NK-92 (cell line): ENCODE measurements around the gene MAJIN.

Experiments used
- DNase-seq: peaks from one replicate; lab custom pipeline; 2025; ENCODE audit not compliant: unreplicated experiment; lab: John Stamatoyannopoulos, UW

Gene MAJIN

DNA sequence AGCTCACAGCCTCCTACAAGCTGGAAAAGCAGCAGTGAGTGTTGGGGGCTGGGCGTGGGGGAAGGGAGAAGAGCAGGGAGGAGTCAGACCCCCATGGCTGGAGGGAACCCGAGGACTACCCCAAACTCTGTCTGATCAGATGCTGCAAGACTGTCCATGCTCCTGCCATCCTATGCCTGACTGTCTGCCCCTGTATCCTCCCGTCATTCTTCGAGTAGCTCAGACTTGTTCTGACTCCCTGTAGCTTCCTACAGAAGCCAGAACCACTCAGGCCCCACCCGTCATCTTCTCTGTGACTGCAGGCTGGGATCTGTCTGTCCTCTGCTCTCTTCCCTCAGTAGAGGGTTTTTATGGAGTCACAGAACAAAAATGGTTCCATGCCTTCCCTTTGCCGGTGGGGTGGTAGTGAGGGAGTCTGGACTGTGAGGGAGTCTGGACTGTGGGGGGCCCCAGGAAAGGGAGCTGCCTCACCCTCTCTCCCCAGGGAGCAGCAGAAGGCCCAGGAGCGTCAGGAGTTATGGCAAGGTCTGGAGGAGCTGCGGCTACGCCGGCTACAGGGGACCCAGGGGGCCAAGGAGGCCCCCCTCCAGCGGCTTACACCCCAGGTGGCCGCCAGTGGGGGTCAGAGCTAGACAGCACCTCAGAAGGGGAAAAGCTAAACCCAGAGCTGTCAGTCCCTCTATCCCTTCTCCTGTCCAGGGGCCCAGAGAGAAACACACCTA is 38.5 kb downstream of the MAJIN start:
- DNase-seq: no peak

DNA sequence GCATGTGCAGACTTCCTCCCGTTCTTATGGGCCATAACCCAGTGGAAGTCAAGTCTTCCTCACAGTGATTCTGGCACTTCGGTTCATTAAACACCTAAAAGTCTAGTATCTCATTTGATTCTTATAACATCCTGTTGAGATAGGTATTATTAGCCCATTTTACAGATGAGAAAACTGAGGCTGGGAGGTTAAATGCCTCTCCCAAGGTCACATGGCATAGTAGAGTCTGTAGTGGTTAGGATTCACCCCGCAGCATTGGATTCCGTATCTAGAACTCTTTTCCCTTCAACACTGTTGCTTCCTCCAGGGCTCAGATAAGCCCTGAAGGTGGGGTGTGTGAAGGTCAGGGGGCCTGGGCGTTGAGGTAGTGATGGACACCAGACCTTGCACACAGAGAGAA is 39.6 kb downstream of the MAJIN start:
- DNase-seq: no peak

DNA sequence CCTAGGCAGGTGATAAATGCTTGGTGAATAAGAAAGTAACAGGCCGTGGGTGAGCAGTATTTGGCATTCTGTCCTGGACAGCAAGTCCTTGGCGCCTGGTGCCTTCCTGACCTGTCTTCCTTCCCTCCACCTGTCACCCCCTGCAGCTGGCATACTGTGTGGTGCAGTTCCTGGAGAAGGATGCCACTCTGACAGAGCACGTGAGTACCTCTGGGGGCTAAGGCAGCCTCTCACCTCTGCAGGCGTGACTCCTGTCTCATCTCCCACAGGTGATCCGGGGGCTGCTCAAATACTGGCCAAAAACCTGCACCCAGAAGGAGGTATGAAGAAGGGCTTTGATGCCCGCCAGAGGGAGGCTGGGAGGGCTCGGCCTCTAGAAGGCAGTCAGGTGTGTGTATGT is 40.6 kb downstream of the MAJIN start:
- DNase-seq: no peak

DNA sequence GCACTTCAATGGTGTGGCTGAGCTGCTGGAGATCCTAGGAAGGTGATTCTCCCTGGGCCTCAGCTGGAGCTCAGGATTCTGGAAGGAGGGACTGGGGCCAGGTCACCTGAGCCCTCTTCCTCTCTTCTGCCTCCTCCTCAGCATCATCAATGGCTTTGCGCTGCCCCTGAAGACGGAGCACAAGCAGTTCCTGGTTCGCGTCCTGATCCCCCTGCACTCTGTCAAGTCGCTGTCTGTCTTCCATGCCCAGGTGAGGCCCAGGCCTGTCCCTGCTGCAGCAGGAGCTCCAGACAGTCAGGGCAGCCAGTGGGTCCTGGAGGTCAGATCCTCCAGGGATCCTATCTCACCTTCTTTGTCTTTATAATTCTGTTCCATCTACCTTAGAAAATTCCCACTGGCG is 41.6 kb downstream of the MAJIN start:
- no peak for DNase-seq

DNA sequence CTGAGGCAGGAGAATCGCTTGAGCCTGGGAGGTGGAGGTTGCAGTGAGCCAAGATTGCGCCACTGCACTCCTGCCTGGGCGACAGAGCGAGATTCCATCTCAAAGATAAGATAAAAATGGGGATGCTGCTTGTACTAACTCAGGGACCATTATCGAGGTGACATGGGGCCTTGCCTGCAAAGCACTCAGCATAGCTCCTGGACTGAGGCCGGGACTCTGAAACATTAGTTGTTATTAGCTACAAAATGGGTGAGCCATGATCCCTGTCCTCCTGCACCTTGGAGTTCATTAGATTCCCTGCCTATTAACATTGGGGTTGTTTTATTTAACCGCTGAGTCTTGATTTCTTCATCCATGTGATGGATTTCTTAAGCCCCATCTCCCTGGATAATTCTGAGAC is 42.3 kb downstream of the MAJIN start:
- no peak for DNase-seq

DNA sequence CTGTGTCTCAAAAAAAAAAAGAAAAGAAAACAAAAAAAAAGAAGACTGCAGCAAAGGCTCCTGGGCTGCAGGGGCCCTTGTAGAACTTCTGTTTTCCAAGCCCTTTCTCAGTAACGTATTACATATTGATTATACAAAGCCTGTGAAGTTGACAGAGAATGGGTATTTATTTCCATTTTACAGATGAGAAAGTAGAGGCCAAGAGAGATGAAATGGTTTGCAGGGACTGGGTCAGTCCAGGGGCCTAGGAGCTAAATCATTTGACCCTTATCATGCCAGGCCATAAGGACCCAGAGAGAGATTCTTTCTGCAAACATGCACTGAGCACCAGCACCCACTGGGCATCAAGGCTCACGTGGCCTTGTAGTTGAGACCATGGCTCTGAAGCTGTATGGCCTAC is 43.0 kb downstream of the MAJIN start:
- DNase-seq: no peak

DNA sequence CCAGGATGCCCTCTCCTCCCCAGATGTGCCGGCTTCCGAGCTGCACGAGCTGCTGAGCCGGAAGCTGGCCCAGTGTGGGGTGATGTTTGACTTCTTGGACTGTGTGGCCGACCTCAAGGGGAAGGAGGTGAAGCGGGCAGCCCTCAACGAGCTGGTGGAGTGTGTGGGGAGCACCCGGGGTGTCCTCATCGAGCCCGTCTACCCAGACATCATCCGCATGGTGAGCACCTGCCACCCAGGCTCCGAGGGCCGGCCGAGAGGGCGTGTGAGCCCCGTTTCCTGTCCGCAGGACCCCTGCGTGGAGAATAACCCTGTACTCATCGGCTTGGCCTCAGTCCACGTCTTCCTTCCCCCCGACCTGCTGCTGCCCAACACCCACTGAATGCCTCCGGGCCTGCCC is 45.2 kb downstream of the MAJIN start:
- DNase-seq: no peak

DNA sequence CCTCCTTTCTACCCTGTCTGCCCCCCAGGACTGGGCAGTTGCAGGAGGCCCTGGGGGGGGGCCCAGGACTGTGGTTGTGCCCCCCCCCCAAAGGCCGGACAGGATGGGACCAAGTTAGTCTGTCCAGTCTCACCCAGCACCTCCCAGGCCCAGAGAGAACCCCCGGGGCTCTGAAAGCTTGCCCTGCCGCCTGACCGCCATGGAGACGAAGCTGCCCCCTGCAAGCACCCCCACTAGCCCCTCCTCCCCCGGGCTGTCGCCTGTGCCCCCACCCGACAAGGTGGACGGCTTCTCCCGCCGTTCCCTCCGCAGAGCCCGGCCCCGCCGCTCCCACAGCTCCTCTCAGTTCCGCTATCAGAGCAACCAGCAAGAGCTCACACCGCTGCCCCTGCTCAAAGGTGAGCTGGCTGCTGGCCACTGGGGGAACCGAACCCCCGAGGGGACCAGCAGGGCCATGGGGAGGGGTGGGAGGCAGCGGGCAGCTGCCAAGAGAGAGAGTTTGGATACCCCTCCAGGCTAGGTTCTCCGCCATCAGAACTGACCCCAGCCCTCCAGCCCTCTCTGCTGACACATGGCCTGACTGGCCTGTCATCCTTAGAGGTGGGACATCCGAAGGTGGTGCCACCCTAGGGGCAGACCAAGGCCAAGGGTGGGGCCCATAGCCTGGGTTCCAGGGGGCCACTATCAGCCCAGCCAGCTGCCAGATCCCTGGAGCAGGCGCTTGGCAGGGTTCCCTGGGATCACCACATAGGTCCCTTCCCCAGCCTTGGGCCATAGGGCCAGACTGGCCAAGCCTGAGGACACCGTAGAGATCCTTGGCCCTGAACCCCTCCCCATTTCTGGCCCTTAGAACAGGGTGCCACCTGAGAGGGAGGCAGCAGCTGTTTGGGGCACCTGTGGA is 46.1 kb downstream of the MAJIN start:
- DNase-seq: no peak

DNA sequence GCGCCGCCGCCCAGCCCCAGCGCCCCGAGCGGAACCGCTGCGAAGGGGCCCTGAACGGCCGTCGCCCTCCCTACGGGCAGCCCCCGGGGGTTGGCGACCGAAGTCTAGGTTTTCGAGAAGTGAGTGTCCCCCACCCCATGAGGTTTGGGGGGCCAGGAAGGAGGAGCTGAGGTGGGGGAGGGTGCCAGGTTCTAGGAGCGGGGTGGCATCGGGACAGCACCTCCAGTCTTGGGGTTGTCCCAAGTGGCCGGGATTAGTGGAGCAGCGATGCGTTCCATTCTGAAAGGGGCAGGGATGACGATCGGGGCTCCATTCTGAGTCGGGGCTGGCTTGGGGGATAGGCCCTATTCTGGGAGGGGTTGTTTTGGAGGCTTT is 47.0 kb downstream of the MAJIN start:
- no peak for DNase-seq

DNA sequence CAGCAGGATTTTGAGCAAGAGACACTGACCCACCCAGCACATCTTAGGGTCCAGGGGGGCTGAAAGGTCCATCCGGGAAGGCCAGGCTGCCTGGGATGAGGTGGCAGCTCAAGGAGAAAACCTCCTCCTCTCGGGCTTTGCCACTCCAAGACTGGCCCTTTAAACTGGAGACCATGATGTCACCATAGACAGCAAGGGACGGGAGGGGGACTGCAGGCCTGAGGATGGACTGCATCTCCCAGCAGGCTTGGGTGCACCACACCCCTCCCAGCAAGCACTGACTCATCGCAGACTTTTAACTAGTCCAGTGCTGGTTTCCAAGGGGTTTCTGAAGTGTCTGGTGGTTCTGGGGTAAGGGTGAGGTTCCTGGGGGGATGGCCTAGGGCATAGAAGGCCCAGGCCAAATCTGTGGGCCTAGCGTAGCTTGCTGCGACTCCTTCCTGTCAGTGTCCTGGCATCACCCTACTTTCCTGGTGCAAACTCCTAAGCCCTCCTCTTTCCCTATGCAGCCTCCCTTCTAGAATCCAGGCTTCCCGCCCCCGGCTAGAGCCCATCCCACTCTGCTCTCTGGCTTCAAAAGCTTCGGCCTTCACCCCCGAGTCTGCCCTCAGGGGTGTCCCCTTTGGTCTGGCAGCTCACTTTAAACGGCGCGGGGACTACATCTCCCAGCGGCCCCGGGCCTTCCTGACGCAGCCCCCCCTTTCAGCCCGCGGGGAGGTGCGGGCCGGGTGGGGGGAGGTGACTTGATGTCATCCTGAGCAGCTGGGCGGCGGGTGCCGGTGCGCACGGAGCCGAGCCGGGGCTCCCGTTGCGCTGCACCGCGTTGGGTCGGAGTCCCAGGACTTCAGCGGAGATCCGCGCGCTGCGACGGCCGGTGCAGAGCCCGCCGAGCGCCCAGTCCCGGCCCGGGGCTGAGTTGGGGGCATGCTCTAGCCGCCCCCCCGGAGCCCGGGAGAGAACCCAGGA is 47.7 kb downstream of the MAJIN start, which contains the start of gene PPP2R5B:
PPP2R5B (plus strand) TSS at position 746 of the 966 bp plus-strand sequence. CDS start 1,046 bp downstream, outside the sequence.
- DNase-seq: peak; percentile 39

DNA sequence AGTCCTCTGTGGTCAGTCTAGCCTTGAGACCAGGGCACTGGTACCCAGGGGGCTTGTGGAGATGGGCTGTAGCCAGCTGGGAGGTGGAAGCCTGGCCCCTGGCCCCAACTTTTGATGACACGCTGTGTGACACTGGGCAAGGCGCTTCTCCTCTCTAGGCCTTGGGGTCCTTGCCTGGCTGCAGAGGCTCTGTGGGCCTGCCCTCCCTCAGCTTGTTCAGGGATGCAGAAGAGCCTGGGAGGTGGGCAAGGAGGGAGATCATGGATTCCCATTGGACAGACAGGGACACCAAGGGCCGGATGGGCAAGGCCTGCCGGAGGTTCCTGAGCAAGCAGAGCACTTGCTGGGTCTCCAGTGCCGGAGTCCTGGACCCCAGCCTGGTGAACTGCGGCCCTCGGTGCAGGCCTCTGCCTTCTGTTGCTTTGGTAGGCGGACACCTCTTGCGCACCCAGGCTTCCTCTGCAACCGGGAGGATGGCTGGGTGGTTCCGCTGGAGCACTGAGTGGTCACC is 48.7 kb downstream of the MAJIN start:
- DNase-seq: no peak

DNA sequence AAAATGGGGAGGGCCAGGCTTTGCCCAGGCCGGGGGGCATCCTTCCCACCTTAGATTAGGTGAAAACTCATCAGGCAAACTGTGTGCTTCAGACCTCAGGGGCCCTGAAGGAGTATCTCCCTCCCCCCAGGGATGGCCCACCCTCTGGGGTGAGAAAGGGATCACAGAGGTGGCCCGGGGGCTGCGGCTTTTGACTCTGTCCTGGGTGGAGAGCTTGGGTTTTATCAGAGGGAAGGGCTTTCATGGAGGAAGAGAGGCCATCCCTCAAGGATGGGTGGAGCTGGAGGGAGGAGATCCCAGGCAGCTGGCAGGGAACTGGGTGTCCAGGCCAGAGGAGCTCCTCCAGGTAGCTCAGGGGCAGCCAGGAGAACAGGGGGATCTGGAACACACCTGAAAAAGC is 50.5 kb downstream of the MAJIN start:
- DNase-seq: no peak

DNA sequence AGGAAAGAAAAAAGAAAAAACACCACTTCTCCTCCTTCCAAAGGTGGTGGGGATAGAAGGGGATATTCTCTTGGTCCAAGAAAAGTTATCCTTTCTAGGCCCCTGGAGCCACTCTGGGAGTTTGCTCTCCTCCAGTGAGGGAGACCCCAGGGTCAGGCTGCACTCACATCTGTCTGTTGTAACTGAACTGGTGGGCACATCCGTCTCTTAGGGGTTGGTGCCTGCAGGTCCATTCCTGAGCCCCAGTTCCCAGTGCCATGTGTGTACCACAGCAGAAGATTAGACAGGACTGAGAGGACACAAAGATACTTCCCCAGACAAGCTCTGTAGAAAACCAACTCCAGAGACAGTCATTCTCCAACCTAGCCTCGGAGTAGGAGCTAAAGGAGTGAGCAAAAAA is 51.8 kb downstream of the MAJIN start:
- DNase-seq: no peak

DNA sequence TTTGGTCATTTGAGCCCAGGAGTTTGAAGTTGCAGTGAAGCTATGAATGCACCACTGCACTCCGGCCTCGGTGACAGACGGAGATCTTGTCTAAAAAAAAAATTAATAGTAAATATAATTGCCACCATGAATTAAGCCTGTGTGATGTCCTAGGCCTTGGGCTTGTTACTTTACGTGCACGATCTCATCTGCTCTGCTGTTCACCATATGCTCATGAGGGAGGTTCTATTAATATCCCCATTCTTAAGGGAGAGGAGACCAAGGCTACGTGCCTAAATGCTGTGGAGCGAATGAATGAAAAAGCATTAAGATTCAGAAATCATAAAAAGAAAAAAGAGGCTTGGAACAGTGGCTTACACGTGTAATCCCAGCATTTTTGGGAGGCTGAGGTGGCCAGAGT is 52.3 kb downstream of the MAJIN start:
- no peak for DNase-seq

DNA sequence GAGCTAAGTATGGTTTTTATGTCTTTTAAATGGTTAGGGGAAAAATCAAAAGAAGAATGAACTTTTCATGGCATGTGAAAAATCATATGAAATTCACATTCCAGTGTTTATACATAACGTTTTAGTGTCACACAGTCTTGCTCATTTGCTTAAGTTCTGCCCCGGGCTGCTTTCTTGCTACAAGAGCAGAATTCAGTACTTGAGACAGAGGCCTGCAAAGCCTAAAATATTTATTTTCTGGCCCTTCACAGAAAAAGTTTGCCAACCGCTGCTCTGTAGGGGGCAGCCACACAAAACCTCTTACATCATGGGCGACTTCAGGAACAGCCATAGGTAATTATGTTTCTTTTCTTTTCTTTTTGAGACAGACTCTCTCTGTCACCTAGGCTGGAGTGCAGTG is 53.9 kb downstream of the MAJIN start:
- no peak for DNase-seq

DNA sequence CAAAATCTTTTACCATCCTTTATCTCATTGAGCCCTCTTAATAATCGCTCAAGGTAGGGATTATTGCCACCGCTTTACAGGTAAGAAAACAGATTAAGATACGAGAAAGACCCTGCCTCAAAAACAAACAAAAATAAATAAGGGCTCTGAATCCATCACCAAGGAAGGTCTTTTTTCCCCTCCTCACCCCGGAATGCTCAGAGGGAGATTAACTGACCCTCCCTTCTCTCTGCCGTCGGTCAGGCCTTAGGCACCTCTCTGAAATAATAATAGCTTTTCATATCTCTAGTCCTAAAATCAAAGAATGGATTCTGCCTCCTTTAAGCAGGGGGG is 54.3 kb downstream of the MAJIN start:
- DNase-seq: no peak

DNA sequence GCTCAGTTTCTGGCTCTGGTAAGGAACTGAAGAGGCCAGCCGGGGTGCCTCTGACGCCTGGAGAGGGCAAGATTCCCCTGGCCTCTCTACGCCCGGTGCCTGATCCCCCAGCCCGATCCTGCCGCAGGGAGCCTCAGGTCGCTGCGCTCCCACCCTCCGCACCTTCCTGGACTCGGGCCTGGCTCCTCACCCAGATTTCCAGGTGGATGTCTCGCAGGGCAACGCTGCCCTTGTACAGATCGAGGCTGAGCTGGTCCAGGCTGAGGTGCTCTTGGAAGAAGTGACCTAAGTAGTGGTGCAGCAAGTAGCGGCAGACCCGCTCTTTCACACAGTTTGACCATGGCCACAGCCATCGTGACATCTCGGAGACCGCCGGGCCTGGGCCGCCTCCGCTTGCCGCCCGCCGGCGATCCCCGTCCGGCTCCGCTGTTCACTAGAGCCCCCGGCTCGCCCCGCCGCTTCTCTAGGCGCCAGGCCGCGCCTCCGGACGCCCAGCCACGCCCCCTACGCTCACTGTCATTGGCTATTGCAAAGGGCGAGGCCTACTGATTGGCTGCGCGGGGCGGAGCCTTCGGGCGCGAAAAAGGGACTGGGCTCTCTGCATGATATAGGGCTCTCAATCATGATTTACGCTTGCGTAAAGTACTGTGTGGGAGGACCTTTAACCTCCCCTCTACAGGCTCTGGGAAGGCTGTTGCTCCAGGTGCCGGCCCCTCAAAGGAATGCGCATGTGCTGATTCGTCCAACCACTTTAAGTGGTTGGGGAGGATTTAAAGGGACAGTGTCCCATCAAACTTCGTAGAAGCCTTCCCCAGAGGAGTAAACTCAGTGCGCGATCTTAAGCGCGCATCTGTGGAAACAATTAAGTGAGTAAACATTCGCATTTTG is 54.9 kb downstream of the MAJIN start, which contains the start of gene ATG2A:
ATG2A (minus strand) TSS at position 435 of the 888 bp plus-strand sequence; CDS start at position 361, 74 bp downstream.
- DNase-seq: peak; percentile 94

DNA sequence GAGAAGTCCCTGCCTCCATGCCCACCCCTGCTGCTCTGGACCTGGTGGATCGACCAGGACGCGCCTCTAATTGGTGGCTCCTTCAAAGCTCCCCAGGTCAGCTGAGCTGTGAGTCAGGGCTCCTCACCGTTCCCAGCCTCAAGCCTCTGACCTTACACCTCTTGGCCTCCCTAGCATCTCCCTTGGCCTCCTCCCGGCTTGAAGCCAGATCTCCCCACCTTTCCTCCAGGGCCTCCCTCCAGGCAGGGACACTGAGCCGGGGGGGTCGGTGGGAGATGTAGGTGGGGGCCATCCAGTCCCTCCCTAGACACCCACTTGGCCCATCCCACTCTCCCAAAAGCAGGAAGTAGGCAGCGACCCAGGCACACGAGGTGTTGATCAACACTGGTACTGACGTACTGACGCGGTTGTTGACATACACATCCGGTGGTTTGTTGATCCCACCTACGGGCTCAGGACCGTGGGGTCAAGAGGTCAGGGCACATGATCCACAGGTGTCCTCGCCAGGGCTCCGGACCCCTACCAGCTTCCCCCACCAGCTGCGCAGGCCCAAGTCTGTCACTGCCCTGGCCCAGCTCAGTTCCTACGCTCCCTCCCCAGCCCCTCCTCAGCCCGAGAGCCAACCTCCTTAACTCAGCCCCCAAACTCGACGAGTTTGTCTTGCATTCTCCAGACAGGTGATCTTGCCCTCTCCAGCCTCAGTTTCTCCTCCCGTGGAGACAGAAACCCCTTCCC is 55.7 kb downstream of the MAJIN start:
- no peak for DNase-seq

DNA sequence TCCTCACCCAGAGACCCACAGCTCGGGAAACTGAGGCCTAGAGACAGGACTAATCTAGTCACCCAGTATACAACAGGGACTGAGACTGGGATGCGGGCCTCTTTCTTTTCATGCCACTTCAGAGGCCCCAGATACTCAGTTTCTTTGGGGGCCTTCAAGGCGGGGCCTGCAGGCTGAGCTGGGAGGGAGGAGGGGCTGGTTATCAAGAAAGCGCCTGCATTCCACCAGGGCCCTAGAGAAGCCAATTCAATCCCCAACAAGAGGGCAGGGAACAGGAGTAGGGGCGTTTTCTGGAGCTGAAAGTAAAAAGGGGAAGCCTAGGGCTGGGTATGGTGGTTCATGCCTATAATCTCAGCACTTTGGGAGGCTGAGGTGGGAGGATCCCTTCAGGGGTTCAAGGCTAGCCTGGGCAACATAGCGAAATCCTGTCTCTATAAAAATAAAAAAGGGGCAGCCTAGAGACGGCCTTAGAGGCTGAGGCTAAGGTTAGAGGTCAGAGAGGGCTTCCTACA is 56.5 kb downstream of the MAJIN start:
- no peak for DNase-seq
